Chondrocyte (in vitro differentiated cells): Measurements from ENCODE around the gene GRB2. TPM values are rescaled to one million over a fixed set of nuclear protein-coding genes. Genes with fewer than 3 reads are reported as not detected.
A peak's percentile ranks its signal among the peaks of the same experiment; 100 is the strongest.
"Not testable (repeated sequence)": the region's sequence is repeated elsewhere in the genome, so short reads cannot be mapped to it uniquely, and the experiment has no call there.

Source experiments
- DNase-seq: peaks from one replicate; pipeline ENCODE4 v3.0.0; 2021; ENCODE audit warnings: mixed read lengths, low spot score
- H3K27ac Mint-ChIP-seq: one replicate; pipeline ENCODE4 v1.8.0; 2021; ENCODE audit warnings: mild to moderate bottlenecking, moderate library complexity, mixed read lengths; ENCODE audit not compliant: unreplicated experiment
- H3K27me3 Mint-ChIP-seq: 2 replicates; pipeline ENCODE4 v1.8.0; 2021; ENCODE audit warnings: low read depth, mixed read lengths
- H3K36me3 Mint-ChIP-seq: 2 replicates; pipeline ENCODE4 v1.8.0; 2021; ENCODE audit warnings: low read depth, mixed read lengths
- H3K4me1 Mint-ChIP-seq: 2 replicates; pipeline ENCODE4 v1.8.0; 2021; ENCODE audit warnings: low read depth, mild to moderate bottlenecking, mixed read lengths
- H3K4me3 Mint-ChIP-seq: one replicate; pipeline ENCODE4 v1.8.0; 2021; ENCODE audit warnings: mild to moderate bottlenecking, moderate library complexity, mixed read lengths; ENCODE audit not compliant: unreplicated experiment
- H3K9me3 Mint-ChIP-seq: 2 replicates; pipeline ENCODE4 v1.8.0; 2021; ENCODE audit warnings: low read depth, mixed read lengths
- CTCF ChIP-seq: fragments of 200-600 bp; sonication (generic); IDR thresholded peaks from 2 replicates; pipeline ENCODE4 v1.5.0; 2021; ENCODE audit warnings: antibody characterized with exemption, mild to moderate bottlenecking, moderate library complexity
- total RNA-seq: library from RNA; stranded (reverse); gene quantifications from 3 replicates; pipeline ENCODE4 v1.2.1, GENCODE V29; 2021

GRB2 gene
- total RNA-seq, 1 donor from 2014 or later, result 79.4 TPM

DNA sequence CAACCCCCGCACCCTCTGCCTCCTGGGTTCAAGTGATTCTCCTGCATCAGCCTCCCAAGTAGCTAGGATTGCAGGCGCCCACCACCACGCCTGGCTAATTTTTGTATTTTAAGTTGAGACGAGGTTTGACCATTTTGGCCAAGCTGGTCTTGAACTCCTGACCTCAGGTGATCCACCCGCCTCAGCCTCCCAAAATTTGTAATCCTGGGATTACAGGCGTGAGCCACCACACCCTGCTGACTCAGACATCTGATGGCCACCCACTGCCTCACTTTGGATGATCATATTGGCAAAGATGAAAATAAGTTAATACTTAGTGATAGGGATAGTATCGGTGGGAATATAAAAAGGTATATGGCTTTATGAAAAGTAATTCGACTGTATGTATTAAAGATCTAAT, 55.9 kb downstream of the GRB2 start:
- H3K27ac Mint-ChIP-seq, result no peak overlapping the region
- peaks cover 1% of the 10 kb centered on the region for H3K36me3 Mint-ChIP-seq
- H3K27me3 Mint-ChIP-seq, result no peaks in the 10 kb centered on the region
- peaks cover 31% of the 10 kb centered on the region for H3K4me1 Mint-ChIP-seq
- no peak for TF ChIP-seq CTCF
- H3K4me3 Mint-ChIP-seq, result no peak overlapping the region
- H3K9me3 Mint-ChIP-seq, result no peaks in the 10 kb centered on the region
- DNase-seq, result no peak

- Mint-ChIP-seq H3K9me3 (no peaks in the 10 kb centered on the region), H3K4me3 (no peak overlapping the region), H3K36me3 (no peaks in the 10 kb centered on the region), H3K27me3 (no peaks in the 10 kb centered on the region), H3K4me1 (peaks cover 37% of the 10 kb centered on the region), H3K27ac (no peak overlapping the region)
- no peak for DNase-seq
- TF ChIP-seq CTCF, result no peak
These were observed 57.0 kb downstream of the GRB2 start for GRCh38 chr17:75348386-75349012.

GRCh38 chr17:75346906-75347305, 58.6 kb downstream of the GRB2 start:
- no peaks in the 10 kb centered on the region for H3K9me3 Mint-ChIP-seq
- H3K36me3 Mint-ChIP-seq, result no peaks in the 10 kb centered on the region
- peaks cover 35% of the 10 kb centered on the region for H3K4me1 Mint-ChIP-seq
- no peak overlapping the region for H3K27ac Mint-ChIP-seq
- TF ChIP-seq CTCF, result no peak
- DNase-seq, result no peak
- H3K27me3 Mint-ChIP-seq, result no peaks in the 10 kb centered on the region
- H3K4me3 Mint-ChIP-seq, result no peak overlapping the region

DNA sequence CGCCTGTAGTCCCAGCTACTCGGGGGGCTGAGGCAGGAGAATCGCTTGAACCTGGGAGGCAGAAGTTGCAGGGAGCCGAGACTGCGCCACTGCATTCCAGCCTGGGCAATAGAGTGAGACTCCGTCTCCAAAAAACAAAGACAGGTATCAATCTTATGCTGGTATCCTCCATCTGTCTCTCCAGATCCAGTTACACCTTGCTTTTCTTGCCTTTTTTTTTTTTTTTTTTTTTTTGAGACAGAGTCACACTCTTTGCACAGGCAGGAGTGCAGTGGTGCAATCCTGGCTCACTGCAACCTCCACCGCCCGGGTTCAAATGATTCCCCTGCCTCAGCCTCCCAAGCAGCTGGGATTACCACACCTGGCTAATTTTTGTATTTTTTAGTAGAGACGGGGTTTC, 59.1 kb downstream of the GRB2 start:
- not testable (repeated sequence) for H3K9me3 Mint-ChIP-seq

DNA sequence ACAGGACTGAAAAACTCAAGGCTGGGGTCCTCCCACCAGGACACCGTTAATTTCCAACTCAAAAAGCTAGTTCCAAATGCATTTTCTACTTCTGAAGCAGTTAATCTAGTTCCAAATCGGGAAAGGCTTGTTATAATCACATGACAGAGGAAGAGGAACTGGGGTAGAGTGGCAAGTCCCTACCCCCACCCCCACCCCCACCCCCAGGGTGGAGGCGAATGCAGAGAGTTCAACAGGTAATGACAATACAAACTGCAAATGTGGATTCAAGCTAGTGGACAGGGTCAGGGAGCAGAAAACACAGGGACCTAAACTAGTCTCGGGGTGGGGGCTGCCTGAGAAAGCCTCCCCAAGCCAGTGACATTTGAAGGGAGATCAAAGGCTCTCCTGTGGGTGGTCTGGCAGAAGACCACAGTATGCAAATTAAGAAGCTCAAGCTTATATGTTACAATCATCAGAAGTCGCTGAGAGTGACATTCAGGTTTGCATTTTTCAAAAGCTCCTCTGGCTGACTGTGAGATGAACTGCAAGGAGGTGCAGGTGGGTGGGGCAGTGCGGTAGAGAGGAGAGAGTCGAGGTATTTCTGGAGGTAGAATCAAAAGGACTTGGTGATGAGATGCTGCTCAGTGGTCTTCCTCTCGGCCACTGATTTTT, 59.8 kb downstream of the GRB2 start:
- no peak for TF ChIP-seq CTCF
- no peaks in the 10 kb centered on the region for H3K36me3 Mint-ChIP-seq
- no peaks in the 10 kb centered on the region for H3K9me3 Mint-ChIP-seq
- H3K4me3 Mint-ChIP-seq, result no peak overlapping the region
- H3K27me3 Mint-ChIP-seq, result no peaks in the 10 kb centered on the region
- peak overlapping the region; percentile 53 for H3K27ac Mint-ChIP-seq
- no peak for DNase-seq
- H3K4me1 Mint-ChIP-seq, result peaks cover 38% of the 10 kb centered on the region

More for the DNA sequence above, 59.1 kb downstream of the GRB2 start:
- not testable (repeated sequence) for H3K36me3 Mint-ChIP-seq, H3K4me3 Mint-ChIP-seq, DNase-seq, H3K27ac Mint-ChIP-seq, H3K27me3 Mint-ChIP-seq
- H3K4me1 Mint-ChIP-seq, result peaks cover 36% of the 10 kb centered on the region

GRCh38 chr17:75344666-75345065, 60.8 kb downstream of the GRB2 start:
- no peaks in the 10 kb centered on the region for H3K27me3 Mint-ChIP-seq
- no peak for TF ChIP-seq CTCF
- no peaks in the 10 kb centered on the region for H3K9me3 Mint-ChIP-seq
- H3K36me3 Mint-ChIP-seq, result no peaks in the 10 kb centered on the region
- peaks cover 33% of the 10 kb centered on the region for H3K4me1 Mint-ChIP-seq
- no peak for DNase-seq
- no peak overlapping the region for H3K27ac Mint-ChIP-seq
- H3K4me3 Mint-ChIP-seq, result no peak overlapping the region
